Right atrium auricular region (tissue), 2 donors: ENCODE results near the gene UBE2Q2. TPM values are rescaled to one million over a fixed set of nuclear protein-coding genes. Genes with fewer than 3 reads are reported as not detected.

Source experiments
- DNase-seq: peaks from one replicate; pipeline ENCODE4 v3.0.0-alpha.2; 2019; ENCODE audit warnings: low spot score
- H3K27ac ChIP-seq, 2 donors: fragments of 200-600 bp; sonication (generic); 1 replicate in 1 of 2; 2 replicates in 1 of 2; pipeline ENCODE4 v1.5.1; 2016 to 2019
- H3K27me3 ChIP-seq, 2 donors: fragments of 200-600 bp; sonication (generic); one replicate each; pipeline versions ENCODE4 v1.5.1 to v1.6.0; 2017 to 2019
- H3K36me3 ChIP-seq: fragments of 200-600 bp; sonication (generic); one replicate; pipeline ENCODE4 v1.5.1; 2016
- H3K4me1 ChIP-seq, 2 donors: fragments of 200-600 bp; sonication (generic); one replicate each; pipeline versions ENCODE4 v1.5.1 to v1.6.0; 2017 to 2019
- H3K4me3 ChIP-seq, 2 donors: fragments of 200-600 bp; sonication (generic); 1 replicate in 1 of 2; 2 replicates in 1 of 2; pipeline ENCODE4 v1.5.1; 2017 to 2019; ENCODE audit warnings: mild to moderate bottlenecking in 1 of 2, moderate library complexity in 1 of 2
- H3K9me3 ChIP-seq, 2 donors: fragments of 200-600 bp; sonication (generic); one replicate each; pipeline ENCODE4 v1.5.1; 2019
- CTCF ChIP-seq, 2 donors: fragments of 200-600 bp; sonication (generic); IDR thresholded peaks; one replicate each; pipeline ENCODE4 v1.5.1; 2019; ENCODE audit warnings: antibody characterized with exemption in 2 of 2
- total RNA-seq, 2 donors: library from RNA; depleted of rRNA; stranded (reverse); fragments of >200 nt; gene quantifications; one replicate each; pipeline ENCODE4 v1.1.0, GENCODE V29; 2016

Gene UBE2Q2
- total RNA-seq, 2 donors from 2014 or later, result 19.3 to 30.4 TPM

GRCh38 chr15:75808563-75808962 lies 34.7 kb upstream of the UBE2Q2 start:
- H3K9me3 ChIP-seq, result no peaks in the 10 kb centered on the region
- H3K27ac ChIP-seq, result no peak overlapping the region
- no peak overlapping the region for H3K4me3 ChIP-seq
- TF ChIP-seq CTCF (IDR thresholded peaks at IDR 0.05), result no peak
- DNase-seq, result no peak
- H3K4me1 ChIP-seq, result no peaks in the 10 kb centered on the region
- no peaks in the 10 kb centered on the region for H3K27me3 ChIP-seq
- no peaks in the 10 kb centered on the region for H3K36me3 ChIP-seq

- H3K36me3 ChIP-seq, result no peaks in the 10 kb centered on the region
- TF ChIP-seq CTCF (IDR thresholded peaks at IDR 0.05), result peak in 1 of 2 donors; percentile 38
- DNase-seq, result no peak
- no peak overlapping the region for H3K27ac ChIP-seq
- no peaks in the 10 kb centered on the region for H3K9me3 ChIP-seq
- no peaks in the 10 kb centered on the region for H3K4me1 ChIP-seq
- H3K27me3 ChIP-seq, result no peaks in the 10 kb centered on the region
- no peak overlapping the region for H3K4me3 ChIP-seq
These were observed 33.1 kb upstream of the UBE2Q2 start for GRCh38 chr15:75809986-75810750.

GRCh38 chr15:75810874-75811498 lies 32.3 kb upstream of the UBE2Q2 start:
- H3K9me3 ChIP-seq, result no peaks in the 10 kb centered on the region
- H3K27ac ChIP-seq, result no peak overlapping the region
- DNase-seq, result no peak
- H3K36me3 ChIP-seq, result no peaks in the 10 kb centered on the region
- no peaks in the 10 kb centered on the region for H3K27me3 ChIP-seq
- no peak overlapping the region for H3K4me3 ChIP-seq
- H3K4me1 ChIP-seq, result no peaks in the 10 kb centered on the region
- no peak for TF ChIP-seq CTCF (IDR thresholded peaks at IDR 0.05)

GRCh38 chr15:75811626-75812025 lies 31.6 kb upstream of the UBE2Q2 start:
- H3K4me3 ChIP-seq, result no peak overlapping the region
- no peak overlapping the region for H3K27ac ChIP-seq
- H3K36me3 ChIP-seq, result no peaks in the 10 kb centered on the region
- DNase-seq, result no peak
- no peak for TF ChIP-seq CTCF (IDR thresholded peaks at IDR 0.05)
- no peaks in the 10 kb centered on the region for H3K4me1 ChIP-seq
- no peaks in the 10 kb centered on the region for H3K27me3 ChIP-seq
- H3K9me3 ChIP-seq, result no peaks in the 10 kb centered on the region

GRCh38 chr15:75814794-75815193 lies 28.5 kb upstream of the UBE2Q2 start:
- H3K9me3 ChIP-seq, result no peaks in the 10 kb centered on the region
- H3K4me1 ChIP-seq, result no peaks in the 10 kb centered on the region
- no peak for DNase-seq
- no peaks in the 10 kb centered on the region for H3K36me3 ChIP-seq
- no peaks in the 10 kb centered on the region for H3K27me3 ChIP-seq
- no peak for TF ChIP-seq CTCF (IDR thresholded peaks at IDR 0.05)
- H3K27ac ChIP-seq, result no peak overlapping the region
- H3K4me3 ChIP-seq, result no peak overlapping the region
